Activated T-cell treated with anti-CD3 and anti-CD28 coated beads, Interleukin-2, amount 50 U/mL, for 48 hours (primary cell): Measurements from ENCODE around the gene CCDC7.
"Not testable (repeated sequence)": the region's sequence is repeated elsewhere in the genome, so short reads cannot be mapped to it uniquely, and the experiment has no call there.

Source experiments
- DNase-seq, 2 experiments: peaks; one replicate each; pipeline ENCODE4 v3.0.0-alpha.2; 2020

Gene CCDC7

DNA sequence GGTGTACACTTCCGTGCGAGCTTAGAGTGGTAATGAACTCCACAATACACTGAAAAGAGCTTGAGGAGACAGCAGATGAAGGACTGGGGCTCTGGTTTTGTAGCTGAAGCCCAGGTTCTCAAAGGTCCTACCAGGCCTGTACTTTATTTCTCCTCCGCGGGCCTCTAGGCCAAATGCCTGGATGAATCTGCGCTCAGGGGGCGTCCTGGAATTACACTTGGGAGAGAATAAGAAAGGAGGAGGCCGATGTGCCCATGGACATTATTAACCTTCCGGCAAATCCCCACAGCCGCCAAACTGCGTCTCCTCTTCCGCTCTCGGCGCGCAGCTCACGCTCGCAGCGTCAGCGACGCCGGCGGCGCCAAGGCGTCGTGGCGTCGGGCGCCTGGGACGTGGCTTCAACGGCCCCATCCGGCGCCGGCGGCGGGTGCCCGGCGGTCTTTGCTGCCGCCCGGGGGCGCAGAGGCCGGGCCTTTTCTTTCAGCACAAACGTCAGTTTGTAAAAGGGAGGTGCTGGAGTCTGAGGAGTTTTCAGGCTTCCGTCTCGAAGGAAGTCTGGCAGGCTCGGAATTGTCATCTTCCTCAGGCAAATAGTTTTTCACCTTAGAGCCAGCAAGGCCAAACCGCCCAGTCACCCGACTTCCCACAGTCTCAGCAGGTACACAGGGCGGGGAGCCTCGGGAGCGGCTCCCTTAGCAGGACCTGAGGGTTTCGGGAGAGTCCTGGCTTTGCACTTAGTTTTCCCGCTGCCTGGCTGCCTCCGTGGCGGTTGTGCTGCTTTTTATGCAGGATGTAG, at the start of gene CCDC7:
Gene CCDC7, plus strand, starts transcription at position 401 of the 796 bp plus-strand sequence. CDS start 5,503 bp downstream, outside the sequence.
- peak; percentile 87 to 91 for DNase-seq

- not testable (repeated sequence) for DNase-seq
Observed at GRCh38 chr10:32397163-32397562, 48.8 kb upstream of the CCDC7 start.

GRCh38 chr10:32399720-32400119, 46.2 kb upstream of the CCDC7 start:
- DNase-seq: not testable (repeated sequence)

- no peak for DNase-seq
Observed at GRCh38 chr10:32400961-32401360, 45.0 kb upstream of the CCDC7 start.

DNA sequence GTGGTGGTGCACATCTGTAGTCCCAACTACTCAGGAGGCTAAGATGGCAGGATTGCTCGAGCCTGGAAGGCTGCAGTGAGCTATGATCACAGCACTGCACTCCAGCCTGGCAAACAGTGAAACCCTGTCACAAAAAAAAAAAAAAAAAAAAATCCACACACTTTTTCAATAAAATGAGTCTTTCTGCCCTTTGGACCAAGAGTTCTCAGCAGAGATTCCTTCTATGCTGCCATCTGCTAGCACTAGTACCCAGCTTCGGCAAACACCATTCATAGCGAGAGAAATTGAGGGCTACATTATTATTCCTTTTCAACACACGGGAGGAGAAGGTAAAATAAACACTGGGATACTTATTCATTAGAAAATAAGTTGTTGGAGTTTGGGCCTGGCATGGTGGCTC, 43.4 kb upstream of the CCDC7 start:
- DNase-seq: no peak

DNA sequence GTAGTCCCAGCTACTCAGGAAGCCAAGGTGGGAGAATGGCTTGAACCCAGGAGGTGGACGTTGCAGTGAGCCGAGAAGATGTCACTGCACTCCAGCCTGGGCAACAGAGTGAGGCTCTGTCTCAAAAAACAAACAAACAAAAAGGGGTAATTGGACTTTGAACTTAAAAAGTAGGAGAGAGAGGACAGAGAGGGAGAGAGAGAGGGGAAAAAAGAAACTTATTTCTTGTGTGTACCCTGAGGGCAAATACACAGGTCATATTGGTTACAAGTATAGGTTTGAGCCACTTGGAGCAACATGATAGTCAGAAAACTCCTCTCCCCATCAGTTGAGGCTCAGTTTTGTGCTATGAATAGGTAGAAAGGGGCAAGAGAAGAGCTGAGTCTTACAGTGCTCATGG, 42.8 kb upstream of the CCDC7 start:
- DNase-seq: no peak

DNA sequence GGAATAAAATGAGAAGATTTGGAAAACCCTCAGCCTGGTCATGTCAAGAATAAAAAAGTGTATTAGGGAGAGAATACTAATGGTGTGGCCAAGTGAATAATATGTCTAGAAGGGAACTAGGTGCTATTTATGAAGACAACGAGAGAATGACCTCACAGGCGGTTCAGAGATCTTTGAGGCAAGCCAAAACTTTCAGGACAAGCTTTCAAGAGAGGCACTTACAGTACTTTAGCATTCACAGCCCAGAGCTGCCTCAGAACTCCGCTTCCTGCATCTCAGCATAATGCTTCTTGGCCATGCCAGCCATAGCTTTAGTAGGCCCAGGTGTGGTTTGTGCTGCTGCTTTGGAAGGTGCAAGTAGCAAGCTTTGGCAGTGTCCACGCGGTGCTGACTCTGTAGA, 37.2 kb upstream of the CCDC7 start:
- no peak for DNase-seq

DNA sequence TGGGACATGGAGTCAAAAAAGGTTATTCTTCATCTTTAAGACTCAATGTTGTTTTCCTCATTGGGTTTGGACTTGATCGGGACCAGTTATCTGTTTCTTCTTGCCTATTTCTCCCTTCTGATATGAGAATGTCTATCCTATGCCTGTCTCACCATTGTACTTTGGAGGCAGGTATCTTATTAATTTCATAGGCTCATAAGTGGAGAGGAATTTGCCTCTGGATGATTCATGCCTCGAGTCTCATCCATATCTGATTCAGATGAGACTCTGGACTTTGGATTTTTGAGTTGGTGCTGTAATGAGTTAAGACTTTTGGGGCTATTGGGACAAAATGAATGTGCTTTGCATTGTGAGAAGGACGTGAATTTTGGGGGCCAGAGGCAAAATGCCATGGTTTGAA, 36.2 kb upstream of the CCDC7 start:
- no peak for DNase-seq

DNA sequence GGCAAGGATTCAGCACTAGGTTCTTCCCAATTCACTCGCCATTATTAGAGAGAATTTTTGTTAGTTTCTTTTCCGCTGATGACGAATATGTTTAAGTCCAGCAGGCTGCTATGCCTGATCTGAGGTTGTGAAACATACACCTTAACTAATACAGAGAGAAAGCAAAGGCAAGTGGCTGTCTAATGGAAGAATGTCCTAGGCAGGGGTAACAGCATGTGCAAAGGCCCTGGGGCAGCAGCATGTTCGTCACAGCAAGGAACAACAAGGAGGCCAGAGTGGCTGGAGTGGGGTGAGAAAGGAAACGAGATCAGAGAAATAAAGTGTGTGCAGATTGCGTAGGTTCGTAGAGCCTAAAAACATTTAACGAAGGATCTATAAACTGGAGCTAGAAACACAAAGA, 35.4 kb upstream of the CCDC7 start:
- no peak for DNase-seq

DNA sequence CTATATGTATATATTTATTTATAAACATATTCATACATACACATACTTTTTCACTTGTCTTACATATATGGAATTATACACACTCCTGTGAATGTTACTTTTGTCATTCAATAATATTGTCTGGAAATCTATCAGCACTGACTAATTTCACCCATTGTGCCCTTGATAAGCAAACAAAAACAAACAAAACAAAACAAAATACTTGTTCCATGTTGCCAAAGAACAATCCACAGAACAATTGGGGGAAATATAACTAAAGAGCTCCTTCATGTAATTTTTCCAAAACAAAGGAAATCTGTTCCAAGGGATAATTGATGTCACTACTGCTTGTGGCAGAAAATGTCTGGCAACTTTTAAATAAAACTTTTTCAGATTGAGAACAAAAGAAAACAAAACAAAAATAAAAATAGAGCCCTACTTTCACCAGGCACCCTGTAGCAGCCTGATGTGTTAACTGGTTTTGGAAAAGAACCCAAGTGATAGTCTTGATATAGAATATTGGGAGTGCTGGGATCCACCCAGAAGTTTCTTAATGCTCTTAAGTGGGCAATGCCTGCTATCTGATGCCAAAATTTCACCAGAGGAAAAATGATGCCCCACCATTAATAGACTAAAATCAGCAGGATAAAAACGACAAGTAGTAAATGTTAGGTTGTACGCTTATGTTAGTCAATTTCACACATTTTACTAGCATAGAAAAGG, 34.0 kb upstream of the CCDC7 start:
- no peak for DNase-seq

DNA sequence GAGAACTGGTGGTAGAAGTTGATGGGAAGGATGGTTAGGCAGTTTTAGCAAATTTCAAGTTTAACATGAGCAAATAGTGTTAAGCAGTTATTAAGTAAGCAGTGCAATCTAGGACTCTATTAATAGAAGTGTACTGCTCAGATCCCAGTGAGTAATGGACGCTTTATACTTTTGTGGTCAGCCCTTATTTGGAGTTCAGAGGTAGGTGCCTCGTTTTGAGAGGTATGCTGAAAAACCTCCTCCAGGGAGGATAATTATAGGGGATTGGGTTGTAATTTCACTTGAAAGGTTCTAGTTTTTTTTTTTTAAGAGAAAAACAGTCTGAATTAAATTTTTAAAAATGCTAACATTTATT, 33.5 kb upstream of the CCDC7 start:
- no peak for DNase-seq

- peak; percentile 63 to 71 for DNase-seq
Observed at GRCh38 chr10:32413513-32413912, 32.4 kb upstream of the CCDC7 start.

GRCh38 chr10:32415361-32415760, 30.6 kb upstream of the CCDC7 start:
- DNase-seq: no peak

DNA sequence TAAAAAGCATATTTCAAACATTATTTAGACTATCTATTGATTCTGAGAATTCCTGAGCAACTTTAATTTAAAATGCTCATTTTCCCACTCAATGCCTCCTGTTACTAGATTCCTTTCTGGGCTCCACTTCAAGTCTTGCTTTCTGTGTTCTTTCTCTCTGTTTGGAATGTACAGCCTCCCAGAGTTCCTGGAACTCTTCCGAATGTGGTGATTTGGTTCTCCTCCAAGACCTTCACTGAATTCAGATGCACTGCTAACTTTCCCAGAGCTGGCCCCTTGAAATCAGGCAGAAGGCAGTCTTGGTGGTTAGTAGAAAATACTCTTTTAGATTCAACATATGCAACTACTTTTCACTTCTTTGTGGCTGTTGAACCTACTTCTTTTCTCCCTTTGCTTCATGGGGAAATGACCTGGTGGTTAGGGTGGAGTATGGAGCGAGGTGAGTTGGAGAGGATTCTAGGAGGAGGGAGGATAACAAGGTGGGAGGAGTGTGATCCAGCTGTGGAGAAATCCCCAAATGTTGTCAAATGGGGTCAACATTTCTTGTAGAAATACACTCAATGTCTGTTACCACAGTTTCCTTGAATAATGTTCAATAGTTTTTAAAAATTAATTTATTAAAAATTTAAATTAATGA, 27.9 kb upstream of the CCDC7 start:
- DNase-seq: no peak

GRCh38 chr10:32418572-32418971, 27.4 kb upstream of the CCDC7 start:
- DNase-seq: no peak

DNA sequence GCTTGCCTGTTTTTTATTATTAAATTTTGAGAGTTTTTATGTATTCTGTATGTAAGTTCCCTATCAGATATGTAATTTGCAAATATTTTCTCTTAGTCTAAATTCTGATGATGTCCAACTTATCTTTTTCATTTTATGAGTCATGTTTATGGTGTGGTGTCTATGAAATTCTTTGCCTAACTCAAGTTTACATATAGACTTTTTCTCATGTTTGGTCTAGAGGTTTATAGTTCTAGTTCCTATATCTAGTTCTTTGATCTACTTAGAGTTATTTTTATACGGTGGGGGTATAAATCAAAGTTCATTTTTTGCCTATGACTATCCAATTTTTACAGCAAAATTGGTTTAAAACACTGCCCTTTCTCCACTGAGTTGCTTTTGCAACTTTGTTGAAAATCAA, 26.3 kb upstream of the CCDC7 start:
- DNase-seq: no peak

GRCh38 chr10:32426186-32426585, 19.8 kb upstream of the CCDC7 start:
- DNase-seq: no peak

GRCh38 chr10:32433542-32433941, 12.4 kb upstream of the CCDC7 start:
- DNase-seq: no peak

GRCh38 chr10:32436215-32436614, 9.7 kb upstream of the CCDC7 start:
- no peak for DNase-seq

- no peak for DNase-seq
Observed at GRCh38 chr10:32437334-32437733, 8.6 kb upstream of the CCDC7 start.

DNA sequence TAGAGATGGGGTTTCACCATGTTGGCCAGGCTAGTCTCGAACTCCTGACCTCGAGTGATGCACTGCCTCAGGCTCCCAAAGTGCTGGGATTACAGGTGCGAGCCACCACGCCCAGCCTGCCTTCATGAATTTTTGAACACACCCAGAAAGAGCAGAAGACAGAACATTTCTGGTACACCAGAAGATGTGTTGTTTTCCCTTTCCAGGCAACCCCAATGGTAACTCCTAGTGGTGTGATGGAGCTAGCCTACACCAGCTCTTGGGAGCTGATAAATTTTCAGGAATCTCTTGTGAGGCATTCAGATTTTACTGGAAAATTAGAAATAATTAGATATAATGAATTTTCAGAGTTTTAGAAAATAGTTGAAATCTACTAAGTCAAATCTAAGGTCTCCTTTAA, 904 bp upstream of the CCDC7 start:
- peak in 1 of 2 experiments; percentile 27 for DNase-seq

DNA sequence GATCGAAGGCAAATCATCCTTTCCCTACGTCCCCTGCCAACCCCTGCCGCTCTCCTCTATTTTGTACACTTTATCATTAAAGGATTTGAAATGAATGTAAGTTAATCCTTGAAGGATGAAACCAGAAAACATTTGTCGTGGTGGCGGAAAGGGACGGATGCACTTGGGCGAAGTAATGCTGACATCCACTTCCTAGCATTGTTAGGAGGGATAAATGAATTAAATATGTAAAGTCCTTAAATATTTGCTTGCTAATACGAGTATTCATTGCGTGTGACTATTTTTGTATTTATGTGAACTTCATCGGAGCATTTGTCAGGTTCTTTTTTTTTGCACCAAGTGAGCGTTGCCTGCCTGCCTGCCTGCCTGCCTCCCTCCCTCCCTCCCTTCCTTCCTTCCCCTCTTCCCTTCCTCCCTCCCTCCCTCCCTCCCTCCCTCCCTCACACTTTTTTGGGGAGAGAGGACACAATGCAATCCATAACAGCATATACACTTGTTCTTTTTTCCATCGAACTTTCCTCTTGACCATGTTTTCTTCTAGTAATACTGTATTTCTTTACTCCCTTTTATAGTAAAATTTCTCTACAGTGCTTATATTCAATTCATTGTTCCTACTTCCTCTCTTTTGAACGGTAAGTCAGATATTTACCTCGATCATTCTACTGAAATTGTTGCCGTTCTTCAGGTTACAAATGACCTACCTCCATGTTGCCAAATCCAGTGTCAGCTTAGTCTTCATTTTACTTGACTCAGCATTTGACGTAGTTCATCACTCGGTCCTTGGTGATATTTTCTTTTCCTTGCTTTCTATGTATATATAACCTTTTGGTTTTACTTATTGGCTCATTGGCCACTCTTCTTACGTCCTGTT, 831 bp downstream of the CCDC7 start:
- DNase-seq: no peak

DNA sequence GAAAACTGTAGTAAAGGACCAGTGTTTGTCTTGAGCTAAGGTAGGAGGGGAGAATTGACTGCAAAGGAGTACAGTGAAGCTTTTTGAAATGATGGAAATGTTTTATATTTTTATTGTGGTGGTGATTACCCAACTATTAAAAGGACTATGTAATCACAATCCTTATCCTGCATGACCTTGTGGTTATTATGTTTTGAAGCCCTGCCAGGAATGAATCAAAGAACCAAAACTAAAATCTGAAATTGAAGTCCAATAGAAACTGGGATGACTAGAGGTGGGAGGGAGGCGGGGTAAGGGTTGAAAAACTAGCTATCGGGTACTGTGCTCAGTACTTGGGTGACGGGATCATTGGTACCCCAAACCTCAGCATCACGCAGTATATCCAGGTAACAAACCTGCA, 8.2 kb downstream of the CCDC7 start:
- no peak for DNase-seq
